Brain microvascular endothelial cell (primary cell): ENCODE results near the gene TAF4B.
"Not testable (repeated sequence)": the region's sequence is repeated elsewhere in the genome, so short reads cannot be mapped to it uniquely, and the experiment has no call there.

ENCODE experiments used
- DNase-seq: peaks from one replicate; pipeline ENCODE4 v3.0.0-alpha.2; 2020
- H3K27ac ChIP-seq: fragments of 250-450 bp; sonication (Bioruptor Pico); 2 replicates; pipeline ENCODE4 v1.5.1; 2020; ENCODE audit warnings: mild to moderate bottlenecking, moderate library complexity
- H3K27me3 ChIP-seq: fragments of 250-450 bp; sonication (Bioruptor Pico); replicated peaks from 2 replicates; pipeline ENCODE4 v1.5.1; 2020; ENCODE audit warnings: mild to moderate bottlenecking
- H3K36me3 ChIP-seq: fragments of 250-450 bp; sonication (Bioruptor Pico); replicated peaks from 2 replicates; pipeline ENCODE4 v1.5.1; 2020; ENCODE audit warnings: mild to moderate bottlenecking
- H3K4me3 ChIP-seq: 2 replicates; pipeline ENCODE4 v1.5.1; 2011; ENCODE audit warnings: low read depth, mild to moderate bottlenecking, control low read depth, low read length, moderate library complexity
- in situ Hi-C: cut with HindIII; loops from 2 replicates; pipeline ENCODE4 v1.10.0; 2017; ENCODE audit warnings: low sequenced_read_pairs, low pct_ligation_motif_present
- TF ChIP-seq, protein P1 (sequence below): IDR thresholded peaks from 2 replicates; pipeline ENCODE4 v1.5.1; 2011; ENCODE audit warnings: low read depth, mild to moderate bottlenecking, moderate library complexity, low read length, control low read depth, inconsistent platforms; ENCODE audit errors: missing control alignments

The TAF4B gene

DNA sequence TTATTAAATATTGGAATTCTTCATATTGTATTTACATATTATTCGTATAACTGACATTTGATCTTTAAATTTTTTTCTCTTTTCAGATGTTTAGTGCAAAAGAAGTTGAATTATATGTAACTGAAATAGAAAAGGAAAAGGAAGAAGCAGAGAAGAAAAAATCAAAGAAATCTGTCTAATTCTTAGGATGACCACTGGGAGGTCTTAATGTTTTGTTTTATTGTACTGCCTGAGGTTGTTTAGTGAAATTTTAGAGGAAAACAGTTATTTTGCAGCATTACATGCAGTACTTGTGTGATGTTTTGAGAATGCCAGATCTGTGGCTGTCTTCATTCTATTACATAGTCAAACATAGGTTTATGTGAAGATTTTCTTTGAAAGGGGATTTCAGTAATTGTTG is 34.0 kb upstream of the TAF4B start:
- Histone ChIP-seq H3K36me3 (no peaks in the 10 kb centered on the region), H3K27ac (no peak overlapping the region)
- no peak for DNase-seq

DNA sequence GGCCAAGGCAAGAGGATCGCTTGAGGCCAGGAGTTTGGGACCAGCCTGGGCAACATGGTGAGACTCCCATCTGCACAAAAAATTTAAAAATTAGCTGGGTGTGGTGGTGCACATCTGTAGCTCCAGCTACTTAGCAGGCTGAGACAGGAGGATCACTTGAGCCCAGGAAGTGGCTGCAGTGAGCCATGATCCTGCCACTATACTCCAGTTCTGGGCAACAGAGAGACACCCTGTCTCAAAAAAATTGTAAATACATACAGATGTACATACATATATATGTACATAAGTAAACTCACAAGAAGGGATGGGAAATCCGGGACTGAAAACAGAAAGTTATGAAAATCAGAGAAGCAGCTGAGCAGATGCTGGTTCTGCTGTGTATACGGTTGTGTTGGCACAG is 29.6 kb upstream of the TAF4B start:
- TF ChIP-seq, protein P1, sequence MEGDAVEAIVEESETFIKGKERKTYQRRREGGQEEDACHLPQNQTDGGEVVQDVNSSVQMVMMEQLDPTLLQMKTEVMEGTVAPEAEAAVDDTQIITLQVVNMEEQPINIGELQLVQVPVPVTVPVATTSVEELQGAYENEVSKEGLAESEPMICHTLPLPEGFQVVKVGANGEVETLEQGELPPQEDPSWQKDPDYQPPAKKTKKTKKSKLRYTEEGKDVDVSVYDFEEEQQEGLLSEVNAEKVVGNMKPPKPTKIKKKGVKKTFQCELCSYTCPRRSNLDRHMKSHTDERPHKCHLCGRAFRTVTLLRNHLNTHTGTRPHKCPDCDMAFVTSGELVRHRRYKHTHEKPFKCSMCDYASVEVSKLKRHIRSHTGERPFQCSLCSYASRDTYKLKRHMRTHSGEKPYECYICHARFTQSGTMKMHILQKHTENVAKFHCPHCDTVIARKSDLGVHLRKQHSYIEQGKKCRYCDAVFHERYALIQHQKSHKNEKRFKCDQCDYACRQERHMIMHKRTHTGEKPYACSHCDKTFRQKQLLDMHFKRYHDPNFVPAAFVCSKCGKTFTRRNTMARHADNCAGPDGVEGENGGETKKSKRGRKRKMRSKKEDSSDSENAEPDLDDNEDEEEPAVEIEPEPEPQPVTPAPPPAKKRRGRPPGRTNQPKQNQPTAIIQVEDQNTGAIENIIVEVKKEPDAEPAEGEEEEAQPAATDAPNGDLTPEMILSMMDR: no peak
- no peaks in the 10 kb centered on the region for H3K36me3 ChIP-seq
- DNase-seq: no peak
- in situ Hi-C loops: no loop called here
- H3K4me3 ChIP-seq: no peak overlapping the region
- H3K27me3 ChIP-seq: no peaks in the 10 kb centered on the region
- H3K27ac ChIP-seq: no peak overlapping the region

More for the DNA sequence above, 34.0 kb upstream of the TAF4B start:
- in situ Hi-C loops: no loop called here
- H3K27me3 ChIP-seq: no peaks in the 10 kb centered on the region
- no peak overlapping the region for H3K4me3 ChIP-seq
- TF ChIP-seq, protein P1: no peak

DNA sequence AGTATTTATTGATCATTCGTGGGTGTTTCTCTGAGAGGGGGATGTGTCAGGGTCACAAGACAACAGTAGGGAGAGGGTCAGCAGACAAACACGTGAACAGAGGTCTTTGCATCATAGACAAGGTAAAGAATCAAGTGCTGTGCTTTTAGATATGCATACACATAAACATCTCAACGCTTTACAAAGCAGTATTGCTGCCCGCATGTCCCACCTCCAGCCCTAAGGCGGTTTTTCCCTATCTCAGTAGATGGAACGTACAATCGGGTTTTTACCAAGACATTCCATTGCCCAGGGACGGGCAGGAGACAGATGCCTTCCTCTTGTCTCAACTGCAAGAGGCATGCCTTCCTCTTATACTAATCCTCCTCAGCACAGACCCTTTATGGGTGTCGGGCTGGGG is 24.2 kb upstream of the TAF4B start:
- H3K27ac ChIP-seq, H3K36me3 ChIP-seq, in situ Hi-C loops, H3K4me3 ChIP-seq, DNase-seq, H3K27me3 ChIP-seq: not testable (repeated sequence)

DNA sequence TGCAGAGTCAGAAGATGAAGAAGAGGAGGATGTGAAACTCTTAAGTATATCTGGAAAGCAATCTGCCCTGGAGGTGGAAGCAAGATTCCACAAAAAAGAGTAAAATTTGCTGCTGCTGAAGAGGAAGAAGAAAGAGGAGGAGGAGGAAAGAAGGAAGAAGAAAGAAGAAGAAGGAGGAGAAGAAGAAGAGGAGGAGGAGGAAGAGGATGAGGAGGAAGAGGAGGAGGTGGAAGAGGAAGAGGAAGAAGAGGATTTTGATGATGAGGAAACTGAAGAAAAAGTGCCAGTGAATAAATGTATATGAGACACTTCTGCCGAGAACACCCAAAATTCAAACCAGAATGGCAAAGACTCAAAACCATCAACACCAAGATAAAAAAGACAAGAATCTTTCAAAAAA is 20.9 kb upstream of the TAF4B start:
- Histone ChIP-seq H3K36me3 (no peaks in the 10 kb centered on the region), H3K4me3 (no peak overlapping the region), H3K27me3 (no peaks in the 10 kb centered on the region), H3K27ac (no peak overlapping the region)
- DNase-seq: no peak
- in situ Hi-C loops: no loop called here
- TF ChIP-seq, protein P1: no peak

DNA sequence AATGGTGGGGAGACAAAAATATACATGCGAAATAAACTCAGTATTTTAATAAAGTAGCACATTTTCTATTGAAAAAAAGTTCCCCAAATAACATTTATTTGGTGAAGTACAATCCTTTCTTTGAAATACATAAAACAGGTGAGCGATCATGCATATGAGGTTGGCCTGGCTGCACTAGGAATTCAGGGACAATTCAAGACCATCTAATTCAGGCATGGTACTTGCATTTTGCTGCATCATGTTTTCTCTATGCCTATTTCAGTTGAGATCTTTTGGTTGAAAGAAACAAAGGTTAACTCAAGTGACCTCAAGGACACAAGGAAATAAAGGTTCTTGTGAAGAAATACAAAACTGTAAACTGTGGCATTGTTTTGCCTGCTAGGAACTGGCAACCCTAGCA is 19.8 kb upstream of the TAF4B start:
- Histone ChIP-seq H3K4me3 (no peak overlapping the region), H3K27me3 (no peaks in the 10 kb centered on the region), H3K36me3 (no peaks in the 10 kb centered on the region), H3K27ac (no peak overlapping the region)
- TF ChIP-seq, protein P1: no peak
- in situ Hi-C loops: no loop called here
- no peak for DNase-seq

DNA sequence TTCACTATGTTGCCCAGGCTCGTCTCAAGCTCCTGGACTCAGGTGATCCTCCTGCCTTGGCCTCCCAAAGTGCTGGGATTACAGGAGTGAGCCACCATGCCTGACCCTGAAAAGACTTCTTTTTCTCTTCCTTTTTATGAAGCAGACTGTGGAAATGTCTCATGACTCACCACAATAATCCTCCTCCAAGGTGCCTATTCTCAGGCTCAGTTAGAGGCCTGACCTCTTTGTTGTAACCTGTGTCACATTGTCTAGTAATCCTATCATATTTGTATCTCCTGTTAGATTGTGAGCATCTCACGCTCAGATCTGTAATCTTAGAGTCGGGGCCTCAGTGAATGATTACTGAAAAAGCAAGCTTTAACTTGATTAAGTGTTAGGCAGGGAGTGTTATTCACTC is 18.3 kb upstream of the TAF4B start:
- TF ChIP-seq, protein P1: no peak
- H3K27ac ChIP-seq: no peak overlapping the region
- no peaks in the 10 kb centered on the region for H3K36me3 ChIP-seq
- no peak for DNase-seq
- in situ Hi-C loops: no loop called here
- no peak overlapping the region for H3K4me3 ChIP-seq
- H3K27me3 ChIP-seq: no peaks in the 10 kb centered on the region
